GM21737 (cell line): ENCODE measurements around the gene TK2.
"Not testable (repeated sequence)": the region's sequence is repeated elsewhere in the genome, so short reads cannot be mapped to it uniquely, and the experiment has no call there.

ENCODE experiments used
- ATAC-seq: cut with Tn5 transposase; IDR thresholded peaks from one replicate; pipeline ENCODE4 v1.9.1; 2021; ENCODE audit warnings: mild to moderate bottlenecking, moderate library complexity; ENCODE audit not compliant: unreplicated experiment

The TK2 gene

GRCh38 chr16:66574081-66574480, 24.2 kb upstream of the TK2 start:
- ATAC-seq: no peak

GRCh38 chr16:66572356-66572755, 22.4 kb upstream of the TK2 start:
- no peak for ATAC-seq

GRCh38 chr16:66569827-66570405, 20.0 kb upstream of the TK2 start:
- no peak for ATAC-seq

GRCh38 chr16:66569131-66569530, 19.2 kb upstream of the TK2 start:
- no peak for ATAC-seq

- ATAC-seq: no peak
Observed at GRCh38 chr16:66568355-66568754, 18.4 kb upstream of the TK2 start.

- not testable (repeated sequence) for ATAC-seq
Observed at GRCh38 chr16:66567270-66567669, 17.3 kb upstream of the TK2 start.

GRCh38 chr16:66566051-66566901, 16.4 kb upstream of the TK2 start, which contains the start of gene CMTM1:
TSS of gene CMTM1 (plus strand) at chr16:66566439. CDS start at chr16:66566514, 75 bp downstream.
- no peak for ATAC-seq

GRCh38 chr16:66563574-66564334, 13.8 kb upstream of the TK2 start:
- no peak for ATAC-seq

GRCh38 chr16:66562986-66563385, 13.1 kb upstream of the TK2 start:
- no peak for ATAC-seq

GRCh38 chr16:66562409-66562808, 12.5 kb upstream of the TK2 start:
- no peak for ATAC-seq

GRCh38 chr16:66561381-66562080, 11.6 kb upstream of the TK2 start:
- ATAC-seq: no peak

- ATAC-seq: no peak
Observed at GRCh38 chr16:66560107-66560506, 10.2 kb upstream of the TK2 start.

- ATAC-seq: no peak
Observed at GRCh38 chr16:66554495-66554894, 4.6 kb upstream of the TK2 start.

GRCh38 chr16:66554021-66554420, 4.1 kb upstream of the TK2 start:
- no peak for ATAC-seq

- ATAC-seq: no peak
Observed at GRCh38 chr16:66553223-66553622, 3.3 kb upstream of the TK2 start.

GRCh38 chr16:66552286-66553177, 2.6 kb upstream of the TK2 start, which contains the start of gene CKLF:
TSS of gene CKLF (plus strand) at chr16:66552576. CDS start at chr16:66552716, 140 bp downstream.
- peak; percentile 72 for ATAC-seq

GRCh38 chr16:66551788-66552285, 1.9 kb upstream of the TK2 start:
- ATAC-seq: no peak

GRCh38 chr16:66551348-66551759, 1.4 kb upstream of the TK2 start:
- ATAC-seq: no peak

GRCh38 chr16:66548868-66549267, 1.1 kb downstream of the TK2 start:
- no peak for ATAC-seq

- no peak for ATAC-seq
Observed at GRCh38 chr16:66548068-66548467, 1.9 kb downstream of the TK2 start.
